ENCODE results near the gene LYPD3. TPM values are rescaled to one million over a fixed set of nuclear protein-coding genes. Genes with fewer than 3 reads are reported as not detected.

The LYPD3 gene
- total and polyA plus RNA-seq, 7 experiments from 2014 or later: 1.1 to 30.6 (median 6.5) TPM

- Histone ChIP-seq H3K9me3 (ENCODE audit: control insufficient read depth in 2 of 3, low read length in 3 of 3) (no peaks in the 10 kb centered on the region), H3K27ac (ENCODE audit: low read depth, low read length) (no peak overlapping the region), H3K4me3 (ENCODE audit: low read length) (no peak overlapping the region), H3K27me3 (ENCODE audit: control insufficient read depth in 2 of 2, insufficient read depth in 2 of 2, low read length in 2 of 2) (no peaks in the 10 kb centered on the region), H3K4me1 (ENCODE audit: control insufficient read depth in 2 of 2, insufficient read depth in 2 of 2, low read length in 2 of 2) (no peaks in the 10 kb centered on the region), H3K36me3 (ENCODE audit: control insufficient read depth in 2 of 3, insufficient read depth in 3 of 3, low read length in 3 of 3) (no peaks in the 10 kb centered on the region)
- no peak for ATAC-seq
- no peaks in the 10 kb centered on the region for H3K9me3 Mint-ChIP-seq
- intact Hi-C loops (cut with micrococcal nuclease): no loop called here
- ChIA-PET CTCF (interaction anchor here (1.1 to 2.5 kb wide), 2 partner anchors 11 to 62 kb away, joined by 4 to 8 read pairs; no protein-coding TSS in a partner anchor), POLR2A (interaction anchor here (0.6 to 1.3 kb wide), 3 partner anchors 16 to 37 kb away, joined by 3 to 9 read pairs (median 3); no protein-coding TSS in a partner anchor)
- no peak overlapping the region for H3K27ac Mint-ChIP-seq
- DNase-seq: no peak
- no peak overlapping the region for H3K4me3 Mint-ChIP-seq
- peaks cover 2 to 30% (median 21%) of the 10 kb centered on the region in 7 donors for H3K4me1 Mint-ChIP-seq
- peaks cover 0 to 9% (median 0%) of the 10 kb centered on the region in 5 donors for H3K36me3 Mint-ChIP-seq
- peaks cover 0 to 6% (median 0%) of the 10 kb centered on the region in 5 donors for H3K27me3 Mint-ChIP-seq
These were observed 7.6 kb downstream of the LYPD3 start for GRCh38 chr19:43457809-43458208.

- no peak overlapping the region for H3K4me3 Mint-ChIP-seq
- POLR2A ChIA-PET: interaction anchor here (0.6 to 1.6 kb wide), 2 partner anchors 13 to 16 kb away, joined by 5 read pairs; no protein-coding TSS in a partner anchor
- H3K9me3 ChIP-seq (ENCODE audit: control insufficient read depth in 2 of 3, low read length in 3 of 3): no peaks in the 10 kb centered on the region
- peaks cover 0 to 31% (median 7%) of the 10 kb centered on the region in 7 donors for H3K4me1 Mint-ChIP-seq
- DNase-seq (no peak), ATAC-seq (no peak)
- peak overlapping the region in 3 of 9 donors; percentile 23 to 77 (median 29) for H3K27ac Mint-ChIP-seq
- H3K27me3 Mint-ChIP-seq: peaks cover 0 to 7% (median 0%) of the 10 kb centered on the region in 5 donors
- H3K4me1 ChIP-seq (ENCODE audit: control insufficient read depth in 2 of 2, insufficient read depth in 2 of 2, low read length in 2 of 2): no peaks in the 10 kb centered on the region
- intact Hi-C loops (cut with micrococcal nuclease): no loop called here
- peaks cover 4 to 10% (median 6%) of the 10 kb centered on the region in 5 donors for H3K36me3 Mint-ChIP-seq
- H3K27me3 ChIP-seq (ENCODE audit: control insufficient read depth in 2 of 2, insufficient read depth in 2 of 2, low read length in 2 of 2): no peaks in the 10 kb centered on the region
- peaks cover 0 to 12% (median 3%) of the 10 kb centered on the region in 11 donors for H3K9me3 Mint-ChIP-seq
- H3K4me3 ChIP-seq (ENCODE audit: low read length): no peak overlapping the region
- CTCF ChIA-PET: interaction anchor here (1.1 to 2.5 kb wide), 2 partner anchors 8 to 64 kb away, joined by 3 to 8 read pairs; no protein-coding TSS in a partner anchor
- no peaks in the 10 kb centered on the region for H3K36me3 ChIP-seq (ENCODE audit: control insufficient read depth in 2 of 3, insufficient read depth in 3 of 3, low read length in 3 of 3)
- no peak overlapping the region for H3K27ac ChIP-seq (ENCODE audit: low read depth, low read length)
These were observed 9.9 kb downstream of the LYPD3 start for GRCh38 chr19:43455321-43456113.

GRCh38 chr19:43454031-43454430, 11.4 kb downstream of the LYPD3 start:
- ChIA-PET CTCF (no interaction called here), POLR2A (interaction anchor here (1.1 to 1.6 kb wide), 2 partner anchors 14 to 71 kb away, joined by 3 to 5 read pairs; no protein-coding TSS in a partner anchor)
- intact Hi-C loops (cut with micrococcal nuclease): no loop called here
- Histone ChIP-seq H3K27ac (ENCODE audit: low read depth, low read length) (no peak overlapping the region), H3K4me1 (ENCODE audit: control insufficient read depth in 2 of 2, insufficient read depth in 2 of 2, low read length in 2 of 2) (no peaks in the 10 kb centered on the region), H3K36me3 (ENCODE audit: control insufficient read depth in 2 of 3, insufficient read depth in 3 of 3, low read length in 3 of 3) (no peaks in the 10 kb centered on the region), H3K4me3 (ENCODE audit: low read length) (no peak overlapping the region), H3K27me3 (ENCODE audit: control insufficient read depth in 2 of 2, insufficient read depth in 2 of 2, low read length in 2 of 2) (no peaks in the 10 kb centered on the region), H3K9me3 (ENCODE audit: control insufficient read depth in 2 of 3, low read length in 3 of 3) (no peaks in the 10 kb centered on the region)
- ATAC-seq (no peak), DNase-seq (no peak)
- H3K27me3 Mint-ChIP-seq: peaks cover 0 to 7% (median 0%) of the 10 kb centered on the region in 5 donors
- H3K4me3 Mint-ChIP-seq: no peak overlapping the region
- H3K4me1 Mint-ChIP-seq: peaks cover 0 to 37% (median 8%) of the 10 kb centered on the region in 7 donors
- H3K36me3 Mint-ChIP-seq: peaks cover 4 to 10% (median 6%) of the 10 kb centered on the region in 5 donors
- no peak overlapping the region for H3K27ac Mint-ChIP-seq
- H3K9me3 Mint-ChIP-seq: peaks cover 0 to 12% (median 3%) of the 10 kb centered on the region in 11 donors

- Mint-ChIP-seq H3K4me1 (peaks cover under 1 to 34% (median 8%) of the 10 kb centered on the region in 7 donors), H3K27me3 (peaks cover 0 to 7% (median 0%) of the 10 kb centered on the region in 5 donors), H3K4me3 (no peak overlapping the region), H3K9me3 (peaks cover 0 to 12% (median 3%) of the 10 kb centered on the region in 11 donors), H3K36me3 (peaks cover 4 to 10% (median 6%) of the 10 kb centered on the region in 5 donors), H3K27ac (peak overlapping the region in 3 of 9 donors; percentile 5 to 63 (median 38))
- no peak for DNase-seq
- no peak overlapping the region for H3K27ac ChIP-seq (ENCODE audit: low read depth, low read length)
- intact Hi-C loops (cut with micrococcal nuclease): no loop called here
- no peaks in the 10 kb centered on the region for H3K9me3 ChIP-seq (ENCODE audit: control insufficient read depth in 2 of 3, low read length in 3 of 3)
- H3K27me3 ChIP-seq (ENCODE audit: control insufficient read depth in 2 of 2, insufficient read depth in 2 of 2, low read length in 2 of 2): no peaks in the 10 kb centered on the region
- no peaks in the 10 kb centered on the region for H3K36me3 ChIP-seq (ENCODE audit: control insufficient read depth in 2 of 3, insufficient read depth in 3 of 3, low read length in 3 of 3)
- ChIA-PET CTCF (no interaction called here), POLR2A (no interaction called here)
- no peak overlapping the region for H3K4me3 ChIP-seq (ENCODE audit: low read length)
- H3K4me1 ChIP-seq (ENCODE audit: control insufficient read depth in 2 of 2, insufficient read depth in 2 of 2, low read length in 2 of 2): no peaks in the 10 kb centered on the region
- ATAC-seq: no peak
These were observed 12.8 kb downstream of the LYPD3 start for GRCh38 chr19:43452582-43452981.

GRCh38 chr19:43450545-43450997, 14.8 kb downstream of the LYPD3 start:
- Mint-ChIP-seq H3K27me3 (peaks cover 0 to 8% (median 0%) of the 10 kb centered on the region in 5 donors), H3K36me3 (peaks cover 4 to 10% (median 6%) of the 10 kb centered on the region in 5 donors), H3K4me3 (peak overlapping the region in 1 of 10 donors; percentile 42), H3K4me1 (peaks cover 13 to 41% (median 19%) of the 10 kb centered on the region in 7 donors), H3K9me3 (peaks cover 0 to 12% (median 3%) of the 10 kb centered on the region in 11 donors), H3K27ac (peak overlapping the region in 5 of 9 donors; percentile 9 to 82 (median 31))
- H3K27me3 ChIP-seq (ENCODE audit: control insufficient read depth in 2 of 2, insufficient read depth in 2 of 2, low read length in 2 of 2): no peaks in the 10 kb centered on the region
- DNase-seq (no peak), ATAC-seq (peak; percentile 48)
- H3K27ac ChIP-seq (ENCODE audit: low read depth, low read length): no peak overlapping the region
- peaks cover 0 to 4% of the 10 kb centered on the region in 2 donors for H3K4me1 ChIP-seq (ENCODE audit: control insufficient read depth in 2 of 2, insufficient read depth in 2 of 2, low read length in 2 of 2)
- H3K4me3 ChIP-seq (ENCODE audit: low read length): no peak overlapping the region
- intact Hi-C loops (cut with micrococcal nuclease): no loop called here
- CTCF ChIA-PET: interaction anchor here (0.6 to 0.7 kb wide), 2 partner anchors 16 to 70 kb away, joined by 3 read pairs; no protein-coding TSS in a partner anchor
- no peaks in the 10 kb centered on the region for H3K36me3 ChIP-seq (ENCODE audit: control insufficient read depth in 2 of 3, insufficient read depth in 3 of 3, low read length in 3 of 3)
- H3K9me3 ChIP-seq (ENCODE audit: control insufficient read depth in 2 of 3, low read length in 3 of 3): no peaks in the 10 kb centered on the region
- POLR2A ChIA-PET: no interaction called here

GRCh38 chr19:43447655-43448054, 17.8 kb downstream of the LYPD3 start:
- H3K36me3 Mint-ChIP-seq: peaks cover 3 to 8% (median 6%) of the 10 kb centered on the region in 5 donors
- peak overlapping the region in 4 of 9 donors; percentile 86 to 96 (median 88) for H3K27ac Mint-ChIP-seq
- peaks cover 26 to 44% (median 38%) of the 10 kb centered on the region in 7 donors for H3K4me1 Mint-ChIP-seq
- ATAC-seq (no peak), DNase-seq (no peak)
- H3K4me1 ChIP-seq (ENCODE audit: control insufficient read depth in 2 of 2, insufficient read depth in 2 of 2, low read length in 2 of 2): peaks cover 3 to 4% of the 10 kb centered on the region in 2 donors
- H3K27ac ChIP-seq (ENCODE audit: low read depth, low read length): no peak overlapping the region
- no peaks in the 10 kb centered on the region for H3K9me3 ChIP-seq (ENCODE audit: control insufficient read depth in 2 of 3, low read length in 3 of 3)
- peaks cover 0 to 10% (median 3%) of the 10 kb centered on the region in 11 donors for H3K9me3 Mint-ChIP-seq
- H3K27me3 Mint-ChIP-seq: peaks cover 0 to 5% (median 0%) of the 10 kb centered on the region in 5 donors
- H3K27me3 ChIP-seq (ENCODE audit: control insufficient read depth in 2 of 2, insufficient read depth in 2 of 2, low read length in 2 of 2): no peaks in the 10 kb centered on the region
- H3K36me3 ChIP-seq (ENCODE audit: control insufficient read depth in 2 of 3, insufficient read depth in 3 of 3, low read length in 3 of 3): no peaks in the 10 kb centered on the region
- H3K4me3 Mint-ChIP-seq: no peak overlapping the region
- no peak overlapping the region for H3K4me3 ChIP-seq (ENCODE audit: low read length)
- intact Hi-C loops (cut with micrococcal nuclease): loop anchor here (1.0 to 5.0 kb wide), 8 partner anchors 14 to 205 kb away; partner anchors contain the start of genes PHLDB3 (in 2 of the 2), IRGQ (in 1 of the 2) and ZNF576 (in 1 of the 2)
- POLR2A ChIA-PET: interaction anchor here (1.0 to 3.6 kb wide), 10 partner anchors 11 to 148 kb away, joined by 3 to 36 read pairs (median 10); partner anchors contain the start of genes IRGQ and PHLDB3
- CTCF ChIA-PET: interaction anchor here (0.8 to 7.6 kb wide), 17 partner anchors 9 to 148 kb away, joined by 3 to 250 read pairs (median 7); partner anchors contain the start of genes IRGQ, PHLDB3, ZNF575 and ZNF576

Data from naive thymus-derived CD4-positive, alpha-beta T cell (primary cell).